Stimulated activated CD4-positive, alpha-beta T cell treated with anti-CD3 and anti-CD28 coated beads, Interleukin-4, amount 100 ng/mL, for 4 hours (primary cell): ENCODE measurements around the gene TFEC.

Experiments used
- DNase-seq, 2 experiments: peaks; one replicate each; pipeline ENCODE4 v3.0.0-alpha.2; 2020

The TFEC gene

DNA sequence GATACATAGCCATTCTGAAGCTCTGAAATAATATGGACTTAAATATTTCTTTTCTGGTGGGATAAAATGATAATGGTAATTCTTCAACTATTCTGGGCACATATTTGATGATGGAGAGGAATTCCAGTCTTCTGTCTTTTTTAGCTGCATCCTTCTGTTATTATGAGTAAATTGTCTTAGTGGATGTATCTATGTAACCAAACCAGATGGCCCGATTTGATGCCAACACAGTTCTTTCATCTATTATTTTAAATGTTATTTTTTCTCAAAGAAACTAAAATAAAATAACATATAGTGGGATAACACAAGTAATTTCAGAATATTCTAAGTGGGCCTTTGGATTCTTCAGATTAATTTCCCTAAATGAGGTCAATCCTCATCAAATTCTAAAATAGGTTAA lies 110.2 kb downstream of the TFEC start:
- no peak for DNase-seq

- DNase-seq = no peak
Measured at GRCh38 chr7:115914951-115915350, 115.6 kb downstream of the TFEC start.

DNA sequence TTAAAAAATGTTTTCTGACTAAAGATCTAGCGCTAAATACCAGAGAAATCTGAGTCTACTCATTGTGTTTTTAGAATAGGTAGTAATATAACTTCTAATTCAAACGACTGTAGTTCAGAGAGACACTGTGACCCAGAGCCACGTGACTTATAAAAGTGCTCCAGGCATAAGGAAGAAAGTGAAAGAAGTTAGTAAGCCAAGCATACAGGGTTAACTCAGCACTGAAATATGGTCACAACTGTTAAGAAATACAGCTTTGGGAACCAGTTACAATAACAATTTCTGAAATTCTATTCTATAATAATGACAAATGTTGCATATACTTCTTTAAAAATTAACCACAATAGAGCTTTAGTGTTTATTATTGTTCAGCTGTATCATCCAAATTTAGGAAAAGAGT lies 119.1 kb downstream of the TFEC start:
- no peak for DNase-seq

- DNase-seq = no peak
Measured at GRCh38 chr7:115910541-115911164, 119.9 kb downstream of the TFEC start.

DNA sequence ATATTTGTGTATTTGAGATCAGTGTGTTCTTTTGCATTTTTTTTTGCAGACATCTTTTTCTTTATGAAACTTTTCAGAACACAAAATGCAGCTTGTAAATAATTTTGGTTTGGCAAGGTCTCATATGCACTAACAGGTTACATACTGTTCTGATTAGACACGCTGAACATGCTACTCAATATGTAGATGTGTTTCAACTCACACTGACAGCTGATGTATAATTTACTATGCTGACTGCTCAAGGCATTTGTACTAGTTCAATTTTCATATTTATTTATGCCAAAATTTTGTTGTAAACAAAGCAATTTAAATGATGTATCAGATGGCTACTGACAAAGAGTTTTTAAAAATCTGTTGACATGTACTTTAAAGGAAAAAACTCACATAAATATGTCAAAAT lies 123.8 kb downstream of the TFEC start:
- no peak for DNase-seq

- no peak for DNase-seq
Measured at GRCh38 chr7:115889669-115889984, 140.9 kb downstream of the TFEC start.

GRCh38 chr7:115888981-115889668 lies 141.4 kb downstream of the TFEC start:
- no peak for DNase-seq

GRCh38 chr7:115885550-115885949 lies 145.0 kb downstream of the TFEC start:
- no peak for DNase-seq
